Stimulated activated CD4-positive, alpha-beta T cell treated with anti-CD3 and anti-CD28 coated beads, Interleukin-1b, Interleukin-23, amount 100 ng/mL, for 48 hours (primary cell): Measurements from ENCODE around the gene KIF26A.

Source experiments
- DNase-seq: peaks from one replicate; pipeline ENCODE4 v3.0.0-alpha.2; 2020

KIF26A gene

GRCh38 chr14:104113631-104114420, 24.6 kb upstream of the KIF26A start:
- peak; percentile 1 for DNase-seq

- peak; percentile 0 for DNase-seq
Measured at GRCh38 chr14:104114421-104115130, 23.8 kb upstream of the KIF26A start.

- no peak for DNase-seq
Measured at GRCh38 chr14:104115131-104115600, 23.2 kb upstream of the KIF26A start.

- DNase-seq: no peak
Measured at GRCh38 chr14:104115691-104116287, 22.6 kb upstream of the KIF26A start.

- DNase-seq: peak; percentile 1
Measured at GRCh38 chr14:104116288-104116755, 22.1 kb upstream of the KIF26A start.

- DNase-seq: peak; percentile 3
Measured at GRCh38 chr14:104116756-104117340, 21.5 kb upstream of the KIF26A start.

GRCh38 chr14:104117341-104118005, 20.9 kb upstream of the KIF26A start:
- peak; percentile 1 for DNase-seq

GRCh38 chr14:104118006-104118844, 20.2 kb upstream of the KIF26A start:
- DNase-seq: peak; percentile 1

- DNase-seq: peak; percentile 0
Measured at GRCh38 chr14:104119119-104119487, 19.3 kb upstream of the KIF26A start.

- DNase-seq: peak; percentile 0
Measured at GRCh38 chr14:104119488-104120251, 18.7 kb upstream of the KIF26A start.

GRCh38 chr14:104120281-104120741, 18.1 kb upstream of the KIF26A start:
- peak; percentile 1 for DNase-seq

- no peak for DNase-seq
Measured at GRCh38 chr14:104121142-104121541, 17.2 kb upstream of the KIF26A start.

GRCh38 chr14:104123879-104124278, 14.5 kb upstream of the KIF26A start:
- DNase-seq: no peak

GRCh38 chr14:104125011-104125410, 13.4 kb upstream of the KIF26A start:
- no peak for DNase-seq

- no peak for DNase-seq
Measured at GRCh38 chr14:104126753-104127152, 11.6 kb upstream of the KIF26A start.

- no peak for DNase-seq
Measured at GRCh38 chr14:104128981-104129380, 9.4 kb upstream of the KIF26A start.

- no peak for DNase-seq
Measured at GRCh38 chr14:104129556-104129955, 8.8 kb upstream of the KIF26A start.

- DNase-seq: peak; percentile 15
Measured at GRCh38 chr14:104130974-104131651, 7.3 kb upstream of the KIF26A start.

- no peak for DNase-seq
Measured at GRCh38 chr14:104131968-104132732, 6.2 kb upstream of the KIF26A start.
